Measurements from ENCODE around the gene TFG.
A peak's percentile ranks its signal among the peaks of the same experiment; 100 is the strongest.
"Not testable (repeated sequence)": the region's sequence is repeated elsewhere in the genome, so short reads cannot be mapped to it uniquely, and the experiment has no call there.

TFG gene

GRCh38 chr3:100708989-100709841 lies at the start of gene TFG:
TSS of gene TFG (plus strand) at chr3:100709494. CDS start at chr3:100713686, 4,192 bp downstream.
- peak; percentile 98 for DNase-seq (ENCODE audit: low read depth)

DNA sequence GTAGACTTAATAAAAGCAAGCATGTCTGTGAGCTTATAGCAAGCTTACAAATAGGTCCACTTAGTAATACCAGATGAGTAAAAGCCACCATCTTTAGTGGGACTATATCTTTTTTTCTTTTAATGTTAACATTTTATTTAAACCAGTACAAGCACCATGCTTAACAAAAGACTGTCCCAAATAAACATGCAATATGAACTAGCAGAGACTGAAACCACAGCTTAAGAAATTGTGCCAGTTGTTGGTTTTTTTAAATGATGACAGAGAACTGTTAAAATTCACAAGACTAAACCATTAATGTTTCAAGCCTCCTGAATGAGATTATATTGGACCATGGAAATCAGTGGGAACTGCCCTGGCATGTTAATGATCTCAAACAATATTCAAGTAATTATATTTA lies 48.0 kb upstream of the TFG start:
- DNase-seq (ENCODE audit: low read depth): peak; percentile 9

DNA sequence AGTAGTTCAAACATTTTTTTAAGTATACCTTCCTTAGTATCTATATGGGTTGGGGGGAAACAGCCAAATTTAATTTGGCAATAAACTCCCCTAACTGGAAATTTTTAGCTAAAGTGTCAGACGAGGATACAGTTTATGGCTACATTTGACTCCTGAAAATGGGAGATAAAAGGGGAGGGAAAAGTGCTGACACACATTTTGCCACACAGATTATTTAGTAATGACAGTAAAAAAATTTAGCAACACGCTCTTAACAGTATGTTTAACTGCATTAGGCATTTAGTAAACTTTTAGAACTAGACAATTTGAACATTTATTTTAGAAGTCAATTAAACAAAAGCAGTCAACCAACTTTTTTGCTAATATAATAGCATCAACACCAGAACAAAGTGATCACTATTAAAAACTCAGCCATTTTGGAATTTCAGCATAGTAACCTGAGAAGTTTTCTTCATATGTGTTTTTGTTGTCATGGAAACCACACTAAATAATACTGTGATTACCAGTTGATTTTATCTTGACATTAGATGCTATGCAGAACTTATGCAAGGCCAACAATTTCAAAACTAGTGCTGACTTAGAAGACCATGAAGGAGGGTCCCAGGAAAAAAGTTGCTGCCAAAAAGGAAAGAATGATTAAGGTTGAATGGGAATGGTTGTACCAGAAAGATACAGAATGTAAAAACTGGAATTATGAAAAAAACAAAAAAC lies 47.0 kb upstream of the TFG start:
- peak; percentile 2 for DNase-seq (ENCODE audit: low read depth)

DNA sequence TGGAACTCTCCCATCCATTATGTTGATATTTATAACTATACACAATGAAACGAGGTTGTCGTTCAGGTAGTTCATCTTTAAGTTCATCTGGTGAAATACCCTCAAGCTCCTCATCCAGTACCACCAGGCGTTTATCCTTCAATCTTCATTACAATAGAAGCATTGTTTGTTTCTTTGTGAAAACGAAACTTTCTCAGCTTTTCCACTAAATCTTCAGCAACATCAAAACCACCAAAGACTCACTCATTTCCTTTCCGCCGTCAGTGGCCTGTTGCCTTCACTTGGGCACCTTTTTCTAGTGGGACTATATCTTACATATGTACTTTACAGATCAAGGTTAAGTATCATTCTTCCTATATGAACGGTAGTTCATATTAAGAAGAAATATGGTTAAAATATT lies 44.1 kb upstream of the TFG start:
- DNase-seq (ENCODE audit: low read depth): no peak

DNA sequence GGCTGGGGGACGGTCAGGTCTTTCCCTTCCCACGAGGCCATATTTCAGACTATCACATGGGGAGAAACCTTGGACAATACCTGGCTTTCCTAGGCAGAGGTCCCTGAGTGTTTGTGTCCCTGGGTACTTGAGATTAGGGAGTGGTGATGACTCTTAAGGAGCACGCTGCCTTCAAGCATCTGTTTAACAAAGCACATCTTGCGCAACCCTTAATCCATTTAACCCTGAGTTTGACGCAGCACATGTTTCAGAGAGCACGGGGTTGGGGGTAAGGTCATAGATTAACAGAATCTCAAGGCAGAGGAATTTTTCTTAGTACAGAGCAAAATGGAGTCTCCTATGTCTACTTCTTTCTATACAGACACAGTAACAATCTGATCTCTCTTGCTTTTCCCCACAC lies 42.6 kb upstream of the TFG start:
- not testable (repeated sequence) for DNase-seq (ENCODE audit: low read depth)

DNA sequence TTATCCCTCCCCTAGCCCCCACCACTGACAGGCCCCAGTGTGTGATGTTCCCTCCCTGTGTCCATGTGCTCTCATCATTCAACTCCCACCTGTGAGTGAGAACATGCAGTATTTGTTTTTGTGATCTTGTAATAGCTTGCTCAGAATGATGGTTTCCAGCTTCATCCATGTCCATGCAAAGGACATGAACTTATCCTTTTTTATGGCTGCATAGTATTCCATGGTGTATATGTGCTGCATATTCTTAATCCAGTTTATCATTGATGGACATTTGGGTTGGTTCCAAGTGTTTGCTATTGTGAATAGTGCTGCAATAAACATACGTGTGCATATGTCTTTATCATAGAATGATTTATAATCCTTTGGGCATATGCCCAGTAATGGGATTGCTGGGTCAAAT lies 42.0 kb upstream of the TFG start:
- not testable (repeated sequence) for DNase-seq (ENCODE audit: low read depth)

DNA sequence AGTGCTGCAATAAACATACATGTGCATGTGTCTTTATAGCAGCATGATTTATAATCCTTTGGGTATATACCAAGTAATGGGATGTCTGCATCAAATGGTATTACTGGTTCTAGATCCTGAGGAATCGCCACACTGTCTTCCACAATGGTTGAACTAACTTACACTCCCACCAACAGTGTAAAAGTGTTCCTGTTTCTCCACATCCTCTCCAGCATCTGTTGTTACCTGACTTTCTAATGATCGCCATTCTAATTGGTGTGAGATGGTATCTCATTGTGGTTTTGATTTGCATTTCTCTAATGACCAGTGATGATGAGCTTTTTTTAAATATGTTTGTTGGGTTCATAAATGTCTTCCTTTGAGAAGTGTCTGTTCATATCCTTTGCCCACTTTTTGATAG lies 38.3 kb upstream of the TFG start:
- DNase-seq (ENCODE audit: low read depth): not testable (repeated sequence)

DNA sequence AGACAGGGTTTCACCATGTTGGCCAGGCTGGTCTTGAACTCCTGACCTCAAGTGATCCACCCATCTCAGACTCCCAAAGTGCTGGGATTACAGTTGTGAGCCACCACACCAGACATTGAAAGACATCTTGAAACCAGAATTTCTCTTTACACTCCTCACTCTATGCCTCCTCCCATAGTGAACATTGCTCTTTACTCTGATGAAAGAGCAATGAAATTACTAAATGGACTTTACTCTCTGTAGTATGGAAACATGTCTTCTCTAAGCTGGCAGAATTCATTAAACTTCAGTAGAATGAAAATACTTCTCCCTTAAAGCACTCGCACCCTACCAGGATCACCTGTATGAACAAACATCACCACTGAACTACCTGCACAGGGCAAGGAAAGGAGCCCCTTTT lies 27.8 kb upstream of the TFG start:
- no peak for DNase-seq (ENCODE audit: low read depth)

DNA sequence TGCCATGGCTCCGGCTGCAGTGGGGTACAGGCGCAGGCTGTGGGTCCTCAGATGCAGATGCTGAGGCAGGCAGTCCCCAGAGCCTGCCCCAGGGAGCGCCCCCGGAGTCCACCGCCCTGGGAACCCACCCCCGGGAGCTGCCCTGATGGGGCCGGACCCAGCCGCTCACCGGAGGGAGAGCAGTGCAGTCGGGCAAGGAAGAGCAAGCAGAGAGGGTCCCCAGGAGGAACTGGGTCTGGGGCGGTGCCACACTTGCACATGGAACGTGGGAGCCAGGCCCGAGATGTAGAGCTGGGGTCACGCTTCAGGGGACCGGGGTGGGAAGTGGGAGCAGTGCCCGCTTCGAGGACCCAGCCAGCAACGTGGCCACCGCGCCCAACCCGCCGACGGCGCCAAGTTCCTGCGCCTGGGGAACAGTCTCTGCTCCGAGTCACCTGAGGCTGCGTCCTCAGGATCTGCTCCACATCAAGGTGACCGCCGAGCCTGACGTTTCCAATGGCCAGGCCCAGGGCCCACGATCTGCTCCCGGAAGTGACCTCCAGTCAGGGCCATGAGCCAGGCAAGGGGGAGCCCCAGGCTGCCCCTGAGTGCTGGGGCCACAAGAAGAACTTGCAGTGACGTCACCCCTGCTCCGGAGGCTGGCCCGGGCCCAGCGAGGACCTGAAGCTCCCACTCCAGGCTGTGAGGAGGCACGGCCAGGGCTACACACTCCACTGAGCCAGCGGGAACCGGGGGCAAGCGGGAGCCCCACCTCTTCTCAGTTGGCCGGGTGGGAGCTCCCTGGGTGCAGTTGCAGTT lies 27.0 kb upstream of the TFG start:
- DNase-seq (ENCODE audit: low read depth): no peak

DNA sequence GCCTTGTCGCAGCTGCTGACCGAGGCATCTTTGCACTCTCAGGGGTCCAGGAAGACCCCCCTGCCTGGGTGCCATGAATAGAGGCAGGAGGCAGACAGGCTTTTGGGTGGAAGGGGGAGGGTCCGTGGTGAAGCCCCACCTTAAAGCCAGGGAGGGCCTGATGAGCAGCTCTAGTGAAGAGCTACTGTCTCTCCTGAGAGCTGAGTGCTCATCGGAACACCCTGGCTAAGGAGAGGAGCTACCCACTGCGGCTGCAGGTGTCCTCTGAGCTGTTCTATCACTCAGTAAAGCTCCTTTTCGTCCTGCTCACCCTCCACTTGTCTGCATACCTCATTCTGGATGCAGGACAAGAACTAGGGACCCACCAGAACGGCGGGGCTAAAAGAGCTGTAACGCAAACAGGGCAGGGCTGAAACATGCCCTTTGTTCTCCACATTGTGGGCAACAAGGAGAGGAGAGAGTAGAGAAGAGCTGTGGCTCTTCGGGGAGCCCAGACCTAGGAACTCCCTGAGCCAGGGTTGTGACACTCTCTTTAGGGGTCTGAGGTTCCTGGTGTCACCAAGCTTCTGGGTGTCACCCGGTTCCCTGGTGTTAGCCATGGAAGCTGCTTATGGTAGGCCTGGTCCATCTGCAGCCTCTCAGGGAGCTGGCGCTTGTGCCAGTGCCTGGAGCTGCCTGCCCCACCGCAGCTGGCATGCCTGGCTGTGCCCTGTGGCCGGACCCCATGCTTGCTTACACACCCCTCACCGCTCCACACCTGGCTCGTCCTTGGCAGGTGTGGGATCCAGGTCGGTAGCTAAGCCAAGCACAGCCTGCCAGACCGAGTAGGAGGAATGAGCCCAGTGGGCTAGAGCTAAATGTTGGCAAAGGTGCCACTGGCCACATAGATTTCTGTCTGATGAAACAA lies 26.2 kb upstream of the TFG start:
- DNase-seq (ENCODE audit: low read depth): no peak

- no peak for DNase-seq (ENCODE audit: low read depth)
These were observed 16.1 kb upstream of the TFG start for GRCh38 chr3:100693225-100693624.

- DNase-seq (ENCODE audit: low read depth): no peak
These were observed 13.6 kb upstream of the TFG start for GRCh38 chr3:100695696-100696095.

DNA sequence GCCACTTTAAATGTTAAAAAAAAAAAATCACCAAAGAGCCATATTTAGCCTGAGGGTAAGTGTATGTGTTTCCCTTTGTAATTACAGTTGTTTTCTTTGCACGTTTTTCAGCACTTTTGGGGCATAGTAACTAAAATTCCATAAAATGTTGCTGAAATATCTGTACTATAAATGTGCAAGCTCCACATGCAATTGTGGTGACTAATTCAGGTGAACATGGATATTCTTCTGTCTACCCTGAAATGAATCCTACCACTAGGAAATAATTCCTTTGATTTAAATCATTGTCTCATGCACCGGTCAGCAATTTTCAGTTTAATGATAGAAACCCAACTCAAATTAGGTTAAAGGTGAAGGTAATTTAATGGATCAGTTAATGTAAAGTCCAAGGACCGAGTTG lies 13.1 kb upstream of the TFG start:
- no peak for DNase-seq (ENCODE audit: low read depth)

DNA sequence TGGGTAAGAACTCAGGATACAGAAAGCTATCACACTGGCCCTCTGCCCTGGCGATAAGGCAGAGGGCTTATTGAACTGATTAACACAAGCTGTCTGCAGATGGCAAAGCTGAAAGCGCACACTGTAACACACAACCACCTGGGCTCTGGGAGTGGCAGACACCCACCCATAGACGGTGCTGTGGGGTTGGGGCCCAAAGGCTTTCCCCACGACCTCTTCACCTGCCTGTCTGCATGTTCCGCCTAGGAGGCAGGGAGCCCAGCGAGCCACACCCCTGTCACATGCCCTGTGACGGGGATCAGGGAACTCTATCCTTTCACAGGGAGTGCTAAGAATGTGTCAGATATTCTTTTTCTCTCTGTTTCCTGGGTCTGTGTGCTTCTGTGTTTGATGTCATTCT lies 12.1 kb upstream of the TFG start:
- no peak for DNase-seq (ENCODE audit: low read depth)

GRCh38 chr3:100697723-100698285 lies 11.5 kb upstream of the TFG start:
- no peak for DNase-seq (ENCODE audit: low read depth)

DNA sequence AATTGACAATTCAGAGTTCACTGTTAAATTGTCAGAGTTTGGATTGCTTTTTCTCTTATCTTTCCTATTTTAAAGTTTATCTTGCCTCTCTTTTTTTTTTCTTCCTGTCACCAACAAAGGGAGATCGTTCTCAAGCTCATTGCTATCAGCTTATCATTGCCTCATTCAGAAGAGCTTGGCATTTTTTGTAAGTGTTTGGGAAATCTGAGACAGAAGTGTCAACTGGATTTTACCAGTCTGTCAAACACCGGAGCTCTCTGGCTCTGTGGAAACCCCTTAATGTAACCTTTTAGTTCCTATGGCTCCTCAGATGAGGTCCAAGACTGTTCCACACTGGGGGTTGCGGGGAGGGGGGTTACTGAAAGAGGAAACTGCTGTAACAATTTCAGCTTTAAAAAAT lies 10.6 kb upstream of the TFG start:
- DNase-seq (ENCODE audit: low read depth): no peak

GRCh38 chr3:100700708-100701107 lies 8.6 kb upstream of the TFG start:
- DNase-seq (ENCODE audit: low read depth): no peak

DNA sequence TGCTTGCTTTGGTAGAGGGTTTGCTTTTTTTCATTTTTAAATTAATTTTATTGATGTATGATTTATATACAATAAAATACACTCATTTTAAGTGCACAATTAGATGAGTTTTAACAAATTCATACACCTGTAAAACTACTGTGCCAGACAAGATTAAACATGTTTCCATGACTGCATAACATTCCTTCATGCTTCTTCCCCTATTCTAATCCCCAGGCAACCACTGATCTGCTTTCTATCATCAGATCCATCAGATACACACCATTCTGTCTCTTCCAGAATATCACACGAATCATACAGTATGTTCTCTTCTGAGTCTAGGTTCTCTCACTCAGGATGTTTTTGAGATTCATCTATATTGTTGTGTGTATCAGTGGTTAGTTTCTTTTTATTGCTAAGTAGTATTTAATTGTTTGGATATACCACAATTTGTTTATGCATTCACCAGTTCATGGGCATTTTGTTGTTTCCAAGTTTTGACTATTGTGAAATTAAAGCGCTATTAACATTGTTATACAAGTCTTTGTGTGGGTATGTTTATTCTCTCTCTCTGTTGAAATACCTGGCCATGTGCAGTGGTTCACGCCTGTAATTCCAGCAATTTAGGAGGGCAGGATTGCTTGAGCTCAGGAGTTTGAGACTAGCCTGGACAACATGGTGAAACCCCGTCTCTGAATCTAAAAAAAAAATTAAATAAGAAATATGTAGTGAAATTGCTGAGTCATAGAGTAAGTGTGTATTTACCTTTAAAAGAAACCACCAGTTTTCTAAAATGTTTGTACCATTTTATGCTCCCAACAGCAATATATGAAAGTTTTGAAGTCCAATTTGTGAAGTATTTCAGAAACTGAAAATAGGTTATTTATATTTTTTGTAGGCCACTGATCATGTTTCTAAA lies 7.0 kb upstream of the TFG start:
- no peak for DNase-seq (ENCODE audit: low read depth)

DNA sequence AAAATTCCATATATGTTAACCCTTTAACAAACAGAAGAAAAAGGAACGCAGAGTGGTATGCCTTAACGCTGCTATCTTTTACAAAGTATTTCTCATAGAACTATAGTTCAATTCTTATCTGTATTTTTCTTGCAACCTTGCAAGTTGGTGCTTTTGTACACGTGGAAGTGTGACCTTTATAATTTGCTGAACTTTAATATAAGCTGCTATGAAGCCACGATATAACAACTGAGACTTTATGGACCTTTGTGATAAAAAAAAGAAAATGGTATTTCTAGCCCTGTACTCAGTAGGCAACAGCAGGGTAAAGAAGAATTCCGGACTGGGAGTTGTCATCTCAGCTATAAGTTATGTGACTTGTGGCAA lies 6.3 kb upstream of the TFG start:
- no peak for DNase-seq (ENCODE audit: low read depth)

GRCh38 chr3:100703865-100704264 lies 5.4 kb upstream of the TFG start:
- no peak for DNase-seq (ENCODE audit: low read depth)
